Activated CD4-positive, alpha-beta T cell treated with anti-CD3 and anti-CD28 coated beads, Interleukin-10, Interleukin-2, amounts not matched to agents 100 ng/mL and 50 ng/mL, durations not matched to agents 16 hours and 8 hours (primary cell): ENCODE results near the gene SLC19A1.
A peak's percentile ranks its signal among the peaks of the same experiment; 100 is the strongest.

Experiments
- DNase-seq: peaks from one replicate; pipeline ENCODE4 v3.0.0-alpha.2; 2020

Gene SLC19A1

DNA sequence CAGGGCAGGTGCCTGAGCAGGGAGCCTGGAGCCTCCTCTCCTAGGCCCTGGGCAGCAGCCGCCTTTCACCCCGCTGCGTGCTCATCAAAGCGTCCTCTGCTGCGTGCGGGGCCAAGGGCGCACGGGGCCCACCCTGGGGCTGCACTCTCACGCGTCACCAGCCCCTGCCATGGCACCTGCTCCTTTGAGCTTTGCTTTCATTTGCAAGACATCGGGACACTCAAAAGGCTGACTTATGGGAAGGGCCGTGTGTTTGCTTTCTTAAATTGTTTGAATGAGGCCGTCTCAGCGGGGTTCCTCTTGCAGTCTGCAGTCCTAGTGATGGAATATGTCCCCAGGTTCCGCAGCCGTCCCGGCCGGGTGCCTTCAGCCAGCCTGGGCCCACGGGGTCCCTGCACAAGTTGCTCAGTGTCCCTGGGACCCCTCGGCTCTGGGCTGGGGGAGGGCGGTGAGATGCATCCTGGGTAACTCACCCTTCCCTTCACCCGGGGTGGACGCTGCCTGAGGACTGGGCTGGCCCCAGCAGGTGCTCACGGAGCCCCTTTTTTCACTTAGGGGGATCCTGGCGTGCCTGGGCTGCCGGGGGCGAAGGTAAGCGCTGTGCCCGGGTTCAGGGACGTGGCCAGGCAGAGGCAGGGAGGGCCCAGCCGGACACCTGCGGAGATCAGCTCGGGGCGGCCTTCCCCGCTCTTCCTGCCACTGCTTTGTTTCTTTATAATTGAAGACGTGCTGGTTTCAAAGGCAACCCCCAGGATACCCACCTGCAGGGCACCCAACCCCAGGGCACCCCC lies 53.1 kb downstream of the SLC19A1 start:
- no peak for DNase-seq

DNA sequence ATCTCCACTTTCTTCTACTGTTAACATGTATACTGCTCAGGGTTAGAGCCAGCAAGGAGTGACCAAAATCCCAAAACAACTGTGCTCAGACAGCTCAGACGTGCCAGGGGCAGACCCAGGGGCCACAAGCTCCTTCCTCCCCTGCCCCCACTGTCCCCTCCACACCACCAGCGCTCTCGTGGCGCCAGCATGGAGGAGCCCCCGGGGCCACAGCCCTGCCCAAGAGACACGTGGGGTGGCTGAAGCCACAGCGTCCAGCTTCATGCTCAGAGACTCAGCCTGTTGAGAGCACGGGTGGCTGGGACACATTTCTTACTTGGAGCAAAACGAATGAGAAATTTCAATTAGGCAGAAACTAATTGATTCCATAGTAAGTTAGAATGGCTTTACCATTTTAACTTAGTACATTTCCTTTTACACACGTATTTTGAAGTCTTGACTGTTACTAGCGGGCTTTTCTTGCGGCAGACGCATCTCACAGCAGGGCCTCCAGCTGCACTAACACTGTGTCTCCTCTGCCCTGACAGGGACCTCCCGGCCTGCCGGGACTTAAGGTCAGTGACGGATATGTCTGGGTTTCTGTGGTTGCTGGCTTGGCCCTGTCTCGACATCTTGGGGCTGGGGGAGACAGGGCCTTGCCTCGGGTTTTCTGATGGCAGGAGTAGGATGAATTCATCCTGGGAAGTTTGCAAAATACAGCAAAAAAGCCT lies 54.2 kb downstream of the SLC19A1 start:
- no peak for DNase-seq

DNA sequence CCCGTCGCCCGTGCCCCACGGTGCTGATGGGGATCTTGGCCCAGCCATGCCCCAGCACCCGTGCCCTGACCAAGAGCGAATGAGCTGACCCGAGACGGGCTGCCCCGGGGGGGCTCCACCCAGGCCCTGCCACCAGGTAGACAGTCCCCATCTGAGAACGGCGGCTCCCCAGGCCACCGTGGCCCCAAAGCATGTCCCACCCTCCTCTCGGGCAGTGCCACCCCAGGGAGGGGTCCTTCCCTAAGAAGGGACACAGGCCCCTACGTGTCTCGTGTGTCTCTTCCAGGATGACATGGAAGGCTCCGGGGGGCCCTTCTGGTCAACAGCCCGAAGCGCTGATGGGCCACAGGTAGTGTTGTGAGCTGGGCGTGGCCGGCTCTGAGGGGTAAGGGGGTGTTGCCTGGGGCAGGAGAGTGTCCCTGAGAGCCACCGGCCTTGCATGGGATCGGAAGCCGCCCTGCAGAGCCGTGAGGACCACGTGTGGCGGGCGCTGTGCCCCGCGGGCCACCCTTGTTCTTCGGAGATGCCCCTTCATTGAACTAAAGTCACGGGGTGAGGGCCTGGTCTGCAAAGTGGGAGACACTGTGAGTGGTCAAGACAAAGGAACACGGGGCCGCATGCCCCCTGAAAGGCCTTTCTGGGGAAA lies 55.0 kb downstream of the SLC19A1 start:
- no peak for DNase-seq

DNA sequence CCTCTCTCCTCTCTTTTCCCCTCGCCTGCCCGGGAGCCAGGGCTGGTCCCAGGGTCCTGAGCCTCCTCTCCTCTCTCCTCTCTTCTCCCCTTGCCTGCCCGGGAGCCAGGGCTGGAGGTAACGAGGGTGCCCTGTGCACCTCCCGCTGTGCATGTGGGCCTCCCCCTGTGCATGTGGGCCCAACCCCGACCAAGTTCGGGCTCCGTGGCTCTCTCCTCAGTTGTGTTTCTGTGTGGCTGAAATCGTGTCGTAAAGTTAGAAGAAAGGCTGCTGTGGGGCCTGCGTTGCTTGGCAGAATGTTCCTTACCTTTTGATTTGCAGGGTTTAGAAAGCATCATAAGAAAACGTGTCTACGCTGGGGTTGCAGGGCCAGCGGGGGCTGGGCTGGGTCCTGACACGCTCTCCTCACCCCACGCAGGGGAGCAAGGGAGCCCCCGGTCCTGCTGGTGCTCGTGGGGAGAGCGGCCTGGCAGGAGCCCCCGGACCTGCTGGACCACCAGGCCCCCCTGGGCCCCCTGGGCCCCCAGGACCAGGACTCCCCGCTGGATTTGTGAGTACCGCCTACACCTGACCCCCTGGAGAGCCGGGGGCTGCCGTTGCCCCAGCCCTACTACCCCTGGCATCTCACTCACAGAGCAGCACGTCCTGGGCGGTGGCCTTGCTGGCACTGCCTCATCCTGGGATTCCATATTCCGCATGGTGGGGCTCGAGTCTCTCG lies 55.6 kb downstream of the SLC19A1 start:
- no peak for DNase-seq

- DNase-seq: no peak
Observed at GRCh38 chr21:45485686-45486442, 56.4 kb downstream of the SLC19A1 start.

- DNase-seq: no peak
Observed at GRCh38 chr21:45484318-45484717, 57.9 kb downstream of the SLC19A1 start.

- DNase-seq: peak; percentile 50
Observed at GRCh38 chr21:45482899-45483821, 59.1 kb downstream of the SLC19A1 start.

DNA sequence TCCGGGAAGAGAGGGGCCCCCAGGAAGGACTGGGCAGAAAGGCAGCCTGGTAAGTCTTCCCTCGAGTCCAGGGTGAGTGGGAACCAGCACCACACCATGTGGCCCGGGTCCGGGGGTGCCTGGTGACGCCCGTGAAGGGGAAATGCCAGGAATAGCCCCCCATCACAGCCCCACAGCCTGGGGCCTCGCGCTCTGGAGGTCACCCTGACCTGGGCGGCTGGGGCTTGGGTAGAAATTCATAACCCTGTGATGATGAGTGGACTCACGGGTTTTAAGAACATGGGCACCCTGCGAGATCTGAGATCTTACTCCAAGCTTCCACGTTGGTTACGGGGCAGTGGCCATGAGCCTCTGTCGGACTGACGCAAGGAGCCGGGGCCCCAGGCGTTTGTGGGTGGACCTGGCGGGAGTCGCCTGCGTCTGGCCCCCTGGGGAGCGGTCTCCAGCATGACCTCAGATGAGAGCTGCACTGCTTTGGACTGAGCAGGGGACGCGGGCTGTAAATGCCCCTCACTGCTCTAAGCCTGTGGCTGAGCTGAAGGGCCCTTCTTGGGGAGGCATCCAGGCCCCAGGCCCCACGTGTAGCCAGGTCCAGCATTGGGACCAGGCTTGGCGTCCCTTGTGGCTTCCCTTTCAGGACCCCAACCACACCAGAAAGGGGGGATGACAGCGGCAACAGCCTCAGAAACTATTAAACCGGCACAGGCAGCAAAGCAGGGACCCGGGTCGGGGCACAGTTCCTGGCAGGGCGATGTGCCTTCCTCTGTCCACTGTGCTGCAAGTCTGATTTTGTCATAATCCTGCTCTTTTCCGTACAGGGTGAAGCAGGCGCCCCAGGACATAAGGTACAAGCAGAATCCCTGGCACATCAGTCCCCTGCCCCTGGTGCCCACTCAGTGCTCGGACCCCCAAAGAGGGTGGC lies 60.0 kb downstream of the SLC19A1 start:
- no peak for DNase-seq

GRCh38 chr21:45481566-45481965 lies 60.7 kb downstream of the SLC19A1 start:
- no peak for DNase-seq

- DNase-seq: no peak
Observed at GRCh38 chr21:45480701-45481500, 61.3 kb downstream of the SLC19A1 start.

DNA sequence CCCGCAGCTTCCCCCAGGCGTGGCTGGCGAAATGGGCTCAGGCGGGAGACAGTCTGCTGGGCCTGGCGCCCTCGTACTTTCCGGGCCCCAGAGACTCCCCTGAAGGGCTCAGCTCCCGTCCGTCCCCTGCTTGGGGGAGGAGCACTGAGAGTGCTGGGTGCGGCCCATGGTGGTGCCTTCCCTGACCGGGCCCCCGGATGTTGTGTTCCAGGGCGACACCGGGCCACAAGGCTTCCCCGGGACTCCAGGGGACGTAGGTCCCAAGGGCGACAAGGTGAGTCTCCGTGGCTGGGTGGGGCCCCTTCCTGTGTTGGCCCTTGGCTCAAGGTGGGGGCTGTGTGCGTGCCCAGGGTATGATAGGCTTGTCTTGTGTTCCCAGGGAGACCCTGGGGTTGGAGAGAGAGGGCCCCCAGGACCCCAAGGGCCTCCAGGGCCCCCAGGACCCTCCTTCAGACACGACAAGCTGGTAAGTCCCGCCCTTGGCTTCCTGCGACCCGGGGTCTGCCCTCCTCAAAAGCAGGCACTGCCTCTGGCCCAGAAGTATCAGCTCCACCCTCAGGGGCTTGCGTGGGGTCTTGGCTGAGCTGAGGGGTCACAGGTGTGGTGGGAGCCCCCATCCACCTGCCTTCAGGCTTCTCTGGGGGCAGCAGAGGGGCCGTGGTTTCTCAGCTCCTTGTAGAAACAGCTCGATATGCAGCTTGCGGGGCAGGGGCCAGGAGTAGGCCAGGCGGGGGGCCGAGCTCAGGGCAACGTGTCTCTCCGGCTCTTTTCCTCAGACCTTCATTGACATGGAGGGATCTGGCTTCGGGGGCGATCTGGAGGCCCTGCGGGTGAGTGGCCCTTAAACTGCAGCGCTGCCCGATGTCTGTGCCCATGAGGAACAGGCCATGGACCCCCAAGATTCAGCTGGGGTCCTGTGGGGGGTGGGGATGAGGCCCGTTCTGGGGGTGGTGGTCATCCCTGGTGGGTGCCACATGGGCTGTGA lies 62.3 kb downstream of the SLC19A1 start:
- DNase-seq: no peak

DNA sequence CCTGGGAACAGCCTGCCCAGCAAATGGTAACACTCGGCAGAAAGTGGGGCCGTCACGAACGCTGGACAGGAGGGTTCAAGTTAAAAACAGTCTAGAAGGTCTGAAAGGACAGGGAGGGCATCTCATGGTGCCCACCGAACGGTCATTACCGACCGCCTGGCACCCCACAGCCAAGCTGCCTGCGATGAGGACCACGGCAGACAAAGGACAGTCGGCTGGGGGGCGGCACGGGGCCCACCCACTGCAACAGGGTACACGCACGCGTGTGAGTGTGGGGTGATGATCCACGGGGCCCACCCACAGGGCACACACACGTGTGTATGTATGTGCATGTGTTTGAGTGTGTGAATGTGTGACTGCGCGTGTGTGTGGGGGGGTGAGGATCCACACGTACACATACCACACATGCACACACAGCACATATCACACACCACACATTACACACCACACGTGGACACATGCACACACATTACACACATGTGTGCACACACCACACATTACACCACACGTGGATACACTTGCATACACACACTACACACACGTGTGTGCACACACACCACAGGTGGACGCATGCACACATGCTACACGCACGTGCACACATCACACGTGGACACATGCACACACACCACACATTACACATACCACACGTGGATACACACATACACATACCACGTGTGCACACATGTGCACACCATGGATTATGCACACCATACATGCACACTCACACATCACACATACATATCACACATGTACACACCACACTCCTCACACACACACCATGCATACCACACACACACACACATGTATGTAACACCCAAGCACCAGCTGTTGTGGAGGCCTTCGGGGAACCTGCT lies 63.2 kb downstream of the SLC19A1 start:
- DNase-seq: no peak

- DNase-seq: peak; percentile 84
Observed at GRCh38 chr21:45478115-45478801, 64.0 kb downstream of the SLC19A1 start.

DNA sequence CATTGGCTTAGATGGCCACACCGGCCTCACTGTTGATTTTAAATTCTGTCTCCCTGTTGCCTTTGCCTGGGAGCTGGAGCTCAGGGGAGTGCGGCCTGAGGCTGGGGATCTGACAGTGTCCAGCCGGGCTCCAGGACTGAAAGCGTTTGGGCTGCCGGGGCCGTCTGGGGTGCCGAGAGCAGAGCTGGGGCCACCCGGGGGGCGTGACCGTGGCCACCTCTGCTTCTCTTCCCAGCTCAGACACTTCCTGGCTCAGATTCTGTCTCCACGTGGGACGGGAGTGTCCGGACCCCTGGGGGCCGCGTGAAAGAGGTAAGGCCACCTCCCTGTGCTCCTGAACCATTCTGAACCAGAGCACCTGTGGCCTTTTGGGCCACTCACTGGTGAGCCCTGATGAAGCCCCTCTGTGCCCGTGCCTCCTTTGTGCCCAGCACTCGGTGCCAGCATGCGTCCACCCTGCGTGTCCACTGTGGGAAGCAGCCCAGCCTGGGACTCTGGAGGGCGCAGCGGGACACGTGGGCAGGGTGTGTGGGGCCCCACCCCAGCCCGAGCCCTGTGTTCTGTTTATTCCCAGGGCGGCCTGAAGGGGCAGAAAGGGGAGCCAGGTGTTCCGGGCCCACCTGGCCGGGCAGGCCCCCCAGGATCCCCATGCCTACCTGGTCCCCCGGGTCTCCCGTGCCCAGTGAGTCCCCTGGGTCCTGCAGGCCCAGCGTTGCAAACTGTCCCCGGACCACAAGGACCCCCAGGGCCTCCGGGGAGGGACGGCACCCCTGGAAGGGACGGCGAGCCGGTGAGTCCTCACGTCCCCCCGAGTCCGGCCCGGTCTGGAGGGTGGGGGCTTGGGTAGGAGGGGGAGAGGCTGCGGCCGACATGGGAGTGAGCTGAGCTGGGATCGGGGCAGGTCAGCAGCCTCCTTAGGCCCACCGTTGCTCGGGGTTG lies 64.8 kb downstream of the SLC19A1 start:
- DNase-seq: no peak

DNA sequence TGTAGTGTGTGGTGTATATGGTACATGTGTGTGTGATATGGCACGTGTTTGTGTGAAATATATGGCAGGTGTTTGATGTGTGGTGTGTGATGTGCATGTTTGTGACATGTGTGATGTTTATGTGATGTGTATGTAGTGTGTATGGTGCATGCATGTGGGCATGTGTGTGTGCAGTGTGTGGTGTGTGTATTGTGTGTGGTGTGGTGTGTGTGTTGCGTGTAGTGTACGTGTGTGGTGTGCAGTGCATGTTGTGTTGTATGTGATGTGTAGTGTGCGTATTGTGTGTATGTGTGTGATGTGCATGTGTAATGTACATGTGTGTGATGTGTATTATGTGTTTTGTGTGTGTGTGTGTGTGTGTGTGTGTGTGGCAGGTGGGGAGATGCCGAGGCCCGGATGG lies 65.7 kb downstream of the SLC19A1 start:
- no peak for DNase-seq
